Thymus (tissue), 11 donors: ENCODE data around the gene VEPH1. TPM values are rescaled to one million over a fixed set of nuclear protein-coding genes. Genes with fewer than 3 reads are reported as not detected.

Experiments used
- DNase-seq, 9 donors: peaks; one replicate each; pipeline ENCODE4 v3.0.0-alpha.2; 2013; ENCODE audit warnings: low spot score in 9 of 9, low read depth in 6 of 9, missing footprints in 1 of 9
- H3K27ac ChIP-seq, 2 donors: one replicate each; pipeline ENCODE4 v1.5.1; 2013; ENCODE audit warnings: control low read depth in 1 of 2, low read depth in 1 of 2, low read length in 1 of 2, mild to moderate bottlenecking in 1 of 2, moderate library complexity in 1 of 2
- H3K27me3 ChIP-seq, 2 donors: one replicate each; pipeline ENCODE4 v1.5.1; 2013; ENCODE audit warnings: low read length in 1 of 2; ENCODE audit not compliant: control insufficient read depth in 2 of 2, insufficient read depth in 1 of 2
- H3K36me3 ChIP-seq, 2 donors: one replicate each; pipeline ENCODE4 v1.5.1; 2013; ENCODE audit warnings: low read length in 1 of 2, mild to moderate bottlenecking in 1 of 2, moderate library complexity in 1 of 2; ENCODE audit not compliant: control insufficient read depth in 2 of 2, insufficient read depth in 2 of 2
- H3K4me1 ChIP-seq, 2 donors: one replicate each; pipeline ENCODE4 v1.5.1; 2013; ENCODE audit warnings: low read length in 2 of 2; ENCODE audit not compliant: control insufficient read depth in 2 of 2, insufficient read depth in 2 of 2
- H3K4me3 ChIP-seq, 2 donors: one replicate each; pipeline ENCODE4 v1.5.1; 2013; ENCODE audit warnings: low read length in 2 of 2, control low read depth in 1 of 2, mild to moderate bottlenecking in 1 of 2
- H3K9me3 ChIP-seq, 2 donors: one replicate each; pipeline ENCODE4 v1.5.1; 2013; ENCODE audit warnings: low read length in 1 of 2, mild to moderate bottlenecking in 1 of 2; ENCODE audit not compliant: control insufficient read depth in 2 of 2, insufficient read depth in 1 of 2
- WGBS: extraction: QIAGEN DNeasy Blood & Tissue Kit; methylation state at CpG from one replicate; pipeline ENCODE4 v1.1.7; 2013; 5-methylcytosine and 5-hydroxymethylcytosine counted together
- polyA plus RNA-seq: library from polyadenylated mRNA; stranded (reverse); fragments of 200-250 nt; gene quantifications from one replicate; pipeline ENCODE4 v1.2.3, GENCODE V29; 2013
- total RNA-seq: library from RNA; stranded (reverse); fragments of 120-200 nt; gene quantifications from one replicate; pipeline ENCODE4 v1.2.4, GENCODE V29; 2013
- donor health status: healthy.

VEPH1 gene
- total and polyA plus RNA-seq, 2 donors = 0.19 to 1.5 TPM

DNA sequence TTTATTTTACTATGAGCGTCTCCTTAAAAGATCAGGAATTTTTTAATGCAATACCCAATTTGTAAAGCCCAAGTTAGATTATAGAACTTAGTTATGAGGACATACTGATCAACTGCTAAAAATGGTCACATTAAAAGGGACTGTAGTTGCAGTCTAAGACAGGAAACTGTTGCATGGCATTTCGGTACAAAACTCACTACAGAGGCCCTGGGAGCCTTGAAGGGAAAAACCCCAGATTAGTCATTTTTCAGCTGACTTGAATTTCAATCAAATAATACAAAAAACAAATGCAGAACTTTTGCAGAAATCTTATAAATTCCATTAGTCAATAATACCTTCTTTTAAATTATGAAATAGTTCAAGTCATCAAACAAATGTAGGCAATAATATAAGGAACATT, 73.5 kb downstream of the VEPH1 start:
- 58% methylated on average over 2 of the region's 2 CpGs for WGBS

DNA sequence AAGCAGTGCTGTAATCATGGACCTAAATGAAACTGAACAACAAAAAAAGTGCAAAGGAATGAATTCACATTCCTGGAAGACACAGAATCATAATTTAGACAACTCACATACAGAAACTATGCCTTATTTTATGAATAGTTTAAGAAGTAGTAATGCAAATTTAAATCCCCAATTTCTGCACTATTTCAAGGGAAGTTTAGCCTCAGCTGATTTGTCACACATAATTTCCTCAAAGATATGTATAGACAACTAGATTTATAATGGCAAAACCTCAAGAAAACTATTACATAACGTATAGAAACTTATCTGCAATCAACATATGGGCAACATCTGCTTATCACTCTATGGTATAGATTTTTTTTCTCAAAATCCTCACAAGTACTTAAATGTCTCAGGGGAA, 74.4 kb downstream of the VEPH1 start:
- DNase-seq = no peak
- no peak overlapping the region for H3K27ac ChIP-seq
- no peak overlapping the region for H3K4me3 ChIP-seq
- H3K27me3 ChIP-seq = no peaks in the 10 kb centered on the region
- 71% methylated on average over 1 of the region's 1 CpG for WGBS
- H3K9me3 ChIP-seq = no peaks in the 10 kb centered on the region
- no peaks in the 10 kb centered on the region for H3K36me3 ChIP-seq
- no peaks in the 10 kb centered on the region for H3K4me1 ChIP-seq

More for the DNA sequence above, 73.5 kb downstream of the VEPH1 start:
- H3K27me3 ChIP-seq = no peaks in the 10 kb centered on the region
- no peak for DNase-seq
- no peaks in the 10 kb centered on the region for H3K36me3 ChIP-seq
- H3K4me3 ChIP-seq = no peak overlapping the region
- no peaks in the 10 kb centered on the region for H3K9me3 ChIP-seq
- no peak overlapping the region for H3K27ac ChIP-seq
- no peaks in the 10 kb centered on the region for H3K4me1 ChIP-seq

DNA sequence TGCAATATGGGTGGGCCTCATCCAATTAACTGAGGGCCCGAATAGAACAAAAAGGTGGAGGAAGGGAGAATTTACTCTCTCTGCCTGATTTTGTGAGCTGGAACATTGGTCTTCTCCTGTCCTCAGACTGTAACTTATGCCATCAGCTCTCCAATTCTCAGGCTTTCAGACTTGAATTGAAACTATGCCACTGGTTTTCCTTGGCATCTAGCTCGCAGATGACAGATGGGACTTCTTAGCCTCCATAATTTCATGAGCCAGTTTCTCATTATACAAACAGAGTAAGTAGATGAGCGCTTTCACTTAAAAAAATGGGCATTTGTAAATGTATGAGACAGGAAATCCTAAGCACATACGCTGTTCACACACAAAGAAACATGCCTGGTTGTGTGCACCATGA, 75.3 kb downstream of the VEPH1 start:
- no peaks in the 10 kb centered on the region for H3K9me3 ChIP-seq
- 73% methylated on average over 4 of the region's 4 CpGs for WGBS
- H3K4me1 ChIP-seq = no peaks in the 10 kb centered on the region
- no peak for DNase-seq
- no peak overlapping the region for H3K27ac ChIP-seq
- H3K27me3 ChIP-seq = no peaks in the 10 kb centered on the region
- no peaks in the 10 kb centered on the region for H3K36me3 ChIP-seq
- no peak overlapping the region for H3K4me3 ChIP-seq

DNA sequence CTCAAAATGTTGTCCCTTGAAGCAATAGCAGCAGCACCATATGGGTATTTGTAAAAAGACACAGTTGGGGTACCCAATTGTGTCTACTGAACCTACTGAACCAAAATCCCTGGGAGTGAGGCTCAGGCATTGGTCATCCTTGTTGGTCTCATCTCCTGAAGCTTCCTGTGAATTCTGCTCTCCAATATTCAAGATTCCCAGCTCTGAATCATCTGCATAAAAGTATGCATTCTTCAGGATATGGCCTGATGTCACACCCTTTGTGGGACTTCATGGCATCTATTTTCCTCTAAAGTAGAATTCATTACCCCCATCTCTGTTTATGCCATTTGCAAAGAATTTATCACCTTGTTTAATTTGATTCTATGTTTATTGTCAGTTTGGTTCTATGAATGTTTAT, 79.9 kb downstream of the VEPH1 start:
- DNase-seq = no peak
- H3K4me3 ChIP-seq = no peak overlapping the region
- no peaks in the 10 kb centered on the region for H3K36me3 ChIP-seq
- no peaks in the 10 kb centered on the region for H3K27me3 ChIP-seq
- H3K4me1 ChIP-seq = no peaks in the 10 kb centered on the region
- H3K9me3 ChIP-seq = no peaks in the 10 kb centered on the region
- no peak overlapping the region for H3K27ac ChIP-seq

DNA sequence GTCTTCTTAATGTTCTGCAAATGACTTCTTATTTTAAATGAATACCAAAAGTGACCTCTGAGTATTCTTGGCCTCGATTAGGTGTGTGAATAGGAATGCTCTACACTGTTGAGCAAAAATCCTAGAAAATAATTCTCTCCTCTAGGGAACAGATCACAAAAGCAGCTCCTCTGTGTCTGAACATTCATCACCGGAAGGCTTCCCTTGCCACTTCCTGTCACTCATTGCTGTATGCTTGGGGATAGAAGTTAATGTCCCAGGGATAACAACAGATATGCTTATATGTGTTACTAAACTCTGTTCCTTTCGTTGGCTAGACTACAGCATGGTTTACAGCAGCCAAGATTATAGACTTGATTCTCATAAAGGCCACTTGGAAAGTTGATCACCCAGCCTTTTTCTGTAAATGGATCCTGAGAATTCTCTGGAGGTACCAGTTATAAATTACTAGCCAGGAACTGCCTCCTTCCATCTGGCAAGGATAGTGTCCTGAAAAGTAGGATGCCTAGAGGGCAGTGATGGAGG, 82.5 kb downstream of the VEPH1 start:
- no peaks in the 10 kb centered on the region for H3K4me1 ChIP-seq
- no peaks in the 10 kb centered on the region for H3K36me3 ChIP-seq
- WGBS = 75% methylated on average over 3 of the region's 3 CpGs
- H3K4me3 ChIP-seq = no peak overlapping the region
- H3K27me3 ChIP-seq = no peaks in the 10 kb centered on the region
- no peak overlapping the region for H3K27ac ChIP-seq
- no peaks in the 10 kb centered on the region for H3K9me3 ChIP-seq
- no peak for DNase-seq

DNA sequence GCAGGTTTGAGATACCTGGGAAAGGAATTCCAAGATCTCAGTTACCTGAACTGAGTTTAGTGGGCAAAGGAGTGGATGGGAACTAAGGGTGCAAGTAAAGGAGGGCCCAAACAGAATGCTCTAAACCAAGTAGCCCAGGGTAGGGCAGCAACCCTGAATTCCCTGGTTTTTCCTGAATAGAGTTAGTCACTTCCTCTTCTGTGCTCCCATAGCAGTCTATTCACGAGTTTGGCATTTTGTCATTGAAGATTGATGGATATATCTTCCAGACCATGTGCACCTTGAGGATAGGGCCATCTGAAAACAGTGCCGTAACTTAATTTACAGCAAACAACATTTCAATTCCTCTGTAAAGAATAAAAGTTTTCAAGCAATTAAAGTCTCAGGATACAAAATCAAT, 85.1 kb downstream of the VEPH1 start:
- no peak for DNase-seq
- Histone ChIP-seq H3K4me1 (no peaks in the 10 kb centered on the region), H3K9me3 (no peaks in the 10 kb centered on the region), H3K36me3 (no peaks in the 10 kb centered on the region), H3K4me3 (no peak overlapping the region), H3K27me3 (no peaks in the 10 kb centered on the region), H3K27ac (no peak overlapping the region)
- WGBS = 88% methylated on average over 2 of the region's 2 CpGs

DNA sequence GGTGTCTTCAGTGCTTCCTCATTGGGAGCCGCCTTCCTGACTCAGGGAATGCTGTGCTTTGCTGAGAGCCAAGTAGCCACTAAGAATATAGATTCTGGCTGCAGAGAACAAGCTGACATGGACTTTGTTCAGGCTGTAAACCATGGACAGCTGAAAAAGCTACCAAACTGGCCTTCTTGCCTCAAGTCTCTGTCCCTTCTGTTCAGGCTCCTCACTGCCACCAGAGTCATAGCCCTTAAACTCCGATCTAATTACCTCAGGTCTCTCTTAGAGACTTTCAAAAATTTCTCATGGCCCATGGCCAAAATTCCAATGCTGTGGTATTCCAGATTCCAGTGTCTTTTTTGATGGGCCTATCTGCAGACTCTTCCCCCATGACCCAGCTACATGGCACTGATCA, 86.0 kb downstream of the VEPH1 start:
- Histone ChIP-seq H3K4me3 (no peak overlapping the region), H3K4me1 (no peaks in the 10 kb centered on the region), H3K27me3 (no peaks in the 10 kb centered on the region), H3K9me3 (no peaks in the 10 kb centered on the region), H3K27ac (no peak overlapping the region), H3K36me3 (no peaks in the 10 kb centered on the region)
- no peak for DNase-seq
- 96% methylated on average over 2 of the region's 2 CpGs for WGBS

DNA sequence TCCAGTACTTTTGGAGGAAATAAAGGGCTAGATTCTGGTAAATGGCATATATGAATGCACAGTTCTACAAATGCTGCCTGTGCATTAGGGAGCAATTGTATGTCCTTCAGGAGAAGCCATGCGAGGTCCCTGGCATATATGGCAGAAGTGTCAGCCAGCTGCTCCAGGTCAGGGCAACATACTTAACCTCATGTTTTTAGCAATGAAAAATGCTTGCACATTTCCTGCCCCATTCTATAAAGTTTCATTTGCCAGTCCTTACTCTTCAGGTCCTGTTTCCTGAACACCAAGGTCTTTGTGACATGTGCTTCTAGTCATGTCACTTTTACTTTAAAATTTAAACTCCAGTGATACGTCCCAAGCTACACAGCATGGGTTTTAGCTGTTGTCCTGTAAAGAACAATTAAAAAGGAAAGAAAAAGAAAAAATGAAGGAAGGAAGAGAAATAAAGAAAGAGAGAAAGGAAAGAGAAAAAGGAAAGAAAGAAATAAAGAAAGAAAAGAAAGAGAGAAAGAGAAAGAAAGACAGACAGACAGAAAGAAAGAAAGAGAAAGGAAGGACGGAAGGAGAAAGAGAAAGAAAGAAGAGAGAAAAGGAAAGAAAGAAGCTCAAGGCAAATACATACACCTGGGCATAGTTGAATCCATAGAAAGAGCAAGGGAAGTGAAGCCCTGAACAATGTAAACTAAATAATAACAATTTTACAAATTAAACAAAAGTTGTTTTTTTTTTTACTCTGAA, 86.7 kb downstream of the VEPH1 start:
- H3K4me1 ChIP-seq = no peaks in the 10 kb centered on the region
- H3K27me3 ChIP-seq = no peaks in the 10 kb centered on the region
- no peak overlapping the region for H3K4me3 ChIP-seq
- H3K36me3 ChIP-seq = no peaks in the 10 kb centered on the region
- 77% methylated on average over 3 of the region's 3 CpGs for WGBS
- no peak for DNase-seq
- H3K9me3 ChIP-seq = no peaks in the 10 kb centered on the region
- H3K27ac ChIP-seq = no peak overlapping the region

DNA sequence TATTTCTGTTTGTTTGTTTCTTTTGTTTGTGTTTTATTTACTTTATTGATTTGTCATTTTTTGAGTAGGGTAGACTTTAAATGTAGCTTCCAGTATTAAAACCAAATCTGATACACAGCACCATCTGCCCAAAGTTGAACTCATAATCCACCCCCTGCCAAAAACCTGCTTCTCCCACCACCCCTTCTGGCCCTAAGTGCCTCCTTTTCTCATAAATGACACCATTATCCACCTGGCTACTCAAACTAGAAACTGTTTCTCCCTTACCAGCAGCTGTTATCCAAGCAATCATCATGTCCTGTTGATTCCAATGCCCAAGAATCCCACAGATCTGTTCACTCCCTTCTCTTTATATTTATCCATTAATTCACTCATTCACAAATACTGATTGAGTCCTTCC, 88.4 kb downstream of the VEPH1 start:
- DNase-seq = no peak
- no peaks in the 10 kb centered on the region for H3K9me3 ChIP-seq
- no peaks in the 10 kb centered on the region for H3K36me3 ChIP-seq
- H3K27ac ChIP-seq = no peak overlapping the region
- H3K4me3 ChIP-seq = no peak overlapping the region
- no peaks in the 10 kb centered on the region for H3K4me1 ChIP-seq
- no peaks in the 10 kb centered on the region for H3K27me3 ChIP-seq
